K562 (cell line): ENCODE results near the gene NCOA3. TPM values are rescaled to one million over a fixed set of nuclear protein-coding genes. Genes with fewer than 3 reads are reported as not detected.
A peak's percentile ranks its signal among the peaks of the same experiment; 100 is the strongest.

Experiments used
- ATAC-seq: fragments of 200-7000 bp; cut with Tn5 transposase; 3 replicates; pipeline ENCODE4 v1.9.1; 2020; ENCODE audit warnings: moderate library complexity
- BruUV-seq: library from RNA; stranded (reverse); fragments of 400-500 nt; replicated peaks from 2 replicates; lab custom pipeline; 2021; lab: Mats Ljungman, UMichigan
- CTCF ChIA-PET: fragments of 300-600 bp; formaldehyde crosslinking; extraction: SDS; loops from one replicate; lab custom pipeline; 2021; ENCODE audit warnings: low intra/inter-chr PET ratio; lab: Yijun Ruan, JAX
- POLR2A ChIA-PET: fragments of 300-600, 350-650 bp; sonication (Branson Sonifier 250); formaldehyde crosslinking; extraction: SDS; loops from one replicate; lab custom pipeline; 2021; ENCODE audit warnings: antibody characterized with exemption, inconsistent platforms; lab: Yijun Ruan, JAX
- DNase-seq, 4 experiments: peaks; one replicate each; pipeline versions ENCODE4 v3.0.0 to v3.0.0-alpha.2; 2011 to 2018; ENCODE audit warnings: low spot score in 3 of 4, mixed read lengths in 3 of 4; ENCODE audit errors: extremely low read depth in 1 of 4
- FAIRE-seq: peaks from 2 replicates; lab custom pipeline; 2011; peaks lifted over from hg19 to GRCh38; lab: Jason Lieb, UNC
- H2AFZ ChIP-seq: 2 replicates; pipeline ENCODE4 v1.6.0; 2011; ENCODE audit warnings: low read depth, low read length, control low read depth, inconsistent platforms
- H3K27ac ChIP-seq: fragments of 200-600 bp; 3 replicates; pipeline ENCODE4 v1.8.0; 2011; ENCODE audit warnings: low read depth, mild to moderate bottlenecking, control low read depth, inconsistent platforms, low read length, moderate library complexity, mixed read lengths; ENCODE audit errors: extremely low read depth
- H3K27me3 ChIP-seq, 2 experiments: fragments of 300-600 bp in 1 of 2; 2 replicates in 1 of 2; 3 replicates in 1 of 2; pipeline versions ENCODE4 v1.6.0 to v1.8.0; 2011; ENCODE audit warnings: inconsistent platforms in 2 of 2, low read length in 2 of 2, mild to moderate bottlenecking in 1 of 2, mixed read lengths in 1 of 2, moderate library complexity in 1 of 2; ENCODE audit not compliant: control insufficient read depth in 2 of 2, insufficient read depth in 2 of 2
- H3K36me3 ChIP-seq: fragments of 300-600 bp; 3 replicates; pipeline ENCODE4 v1.8.0; 2011; ENCODE audit warnings: mild to moderate bottlenecking, low read length, inconsistent platforms; ENCODE audit not compliant: control insufficient read depth, insufficient read depth
- H3K4me1 ChIP-seq, 2 experiments: fragments of 200-600 bp in 1 of 2; replicated peaks in 1 of 2; 2 replicates in 1 of 2; 3 replicates in 1 of 2; pipeline versions ENCODE4 v1.5.1 to v1.8.0; 2011; ENCODE audit warnings: inconsistent platforms in 2 of 2, low read length in 2 of 2, mild to moderate bottlenecking in 1 of 2, mixed read lengths in 1 of 2, moderate library complexity in 1 of 2; ENCODE audit not compliant: control insufficient read depth in 2 of 2, insufficient read depth in 2 of 2
- H3K4me2 ChIP-seq: 2 replicates; pipeline ENCODE4 v1.6.1; 2011; ENCODE audit warnings: low read length, control low read depth, inconsistent platforms, mixed read lengths; ENCODE audit not compliant: insufficient read depth
- H3K4me3 ChIP-seq: fragments of 200-600 bp; sonication (generic), shearing (Covaris generic); 2 replicates; pipeline ENCODE4 v1.5.1; 2016; ENCODE audit warnings: control low read depth, inconsistent platforms
- H3K79me2 ChIP-seq: fragments of 200-600 bp; 3 replicates; pipeline ENCODE4 v1.8.0; 2011; ENCODE audit warnings: low read length, inconsistent platforms; ENCODE audit not compliant: control insufficient read depth, insufficient read depth
- H3K9ac ChIP-seq, 2 experiments: 2 replicates each; pipeline versions ENCODE4 v1.6.0 to v1.6.1; 2011; ENCODE audit warnings: low read depth in 2 of 2, low read length in 2 of 2, control low read depth in 1 of 2, inconsistent platforms in 1 of 2, mild to moderate bottlenecking in 1 of 2, mixed read lengths in 1 of 2; ENCODE audit not compliant: insufficient read depth in 1 of 2
- H3K9me1 ChIP-seq: one replicate; pipeline ENCODE4 v1.6.0; 2011; ENCODE audit warnings: inconsistent platforms, mild to moderate bottlenecking, low read length, moderate library complexity; ENCODE audit not compliant: control insufficient read depth, insufficient read depth
- H3K9me3 ChIP-seq: replicated peaks from 2 replicates; pipeline ENCODE4 v1.5.1; 2011; ENCODE audit warnings: low read depth, low read length, inconsistent platforms; ENCODE audit not compliant: control insufficient read depth, insufficient read depth
- H4K20me1 ChIP-seq: replicated peaks from 2 replicates; pipeline ENCODE4 v1.6.1; 2011; ENCODE audit warnings: low read length, inconsistent platforms, mixed read lengths; ENCODE audit not compliant: control insufficient read depth, insufficient read depth
- TAF7 ChIP-seq: fragments of 450-650 bp; IDR thresholded peaks from 2 replicates; pipeline ENCODE4 v1.6.1; 2016; ENCODE audit warnings: missing genetic modification characterization, missing compliant biosample characterization
- TEAD4 ChIP-seq, 2 experiments: sonication (generic) in 1 of 2; formaldehyde crosslinking in 1 of 2; IDR thresholded peaks; 2 replicates each; pipeline versions ENCODE4 v1.6.1 to v1.8.0; 2012 to 2022; ENCODE audit warnings: borderline replicate concordance in 1 of 2, inconsistent platforms in 1 of 2, low read length in 1 of 2, mild to moderate bottlenecking in 1 of 2, missing genetic modification reagents in 1 of 2
- ZBTB11 ChIP-seq, 3 experiments: fragments of 200-800 bp in 1 of 3; fragments of 250-450 bp in 1 of 3; fragments of 450-650 bp in 1 of 3; sonication (Bioruptor Pico) in 1 of 3; sonication (Bioruptor generic) in 1 of 3; formaldehyde crosslinking in 1 of 3; IDR thresholded peaks; 2 replicates each; pipeline versions ENCODE4 v1.6.1 to v1.8.0; 2016 to 2022; ENCODE audit warnings: mild to moderate bottlenecking in 2 of 3, missing genetic modification characterization in 2 of 3, missing compliant biosample characterization in 1 of 3, moderate library complexity in 1 of 3
- WGBS: fragments of 100-300 bp; shearing (Covaris generic); methylation state at CpG from one replicate; pipeline ENCODE4 v1.1.6; 2016; ENCODE audit warnings: low coverage, mixed read lengths; ENCODE audit not compliant: insufficient coverage; ENCODE audit errors: missing lambda C conversion rate; 5-methylcytosine and 5-hydroxymethylcytosine counted together
- in situ Hi-C: fragments of 300-500 bp; cut with MboI; formaldehyde crosslinking; loops from 4 replicates; pipeline ENCODE4 v1.15.0; 2018; ENCODE audit warnings: inconsistent platforms, mixed read lengths
- intact Hi-C: fragments of 100-400 bp; cut with micrococcal nuclease; formaldehyde crosslinking; loops from 2 replicates; pipeline ENCODE4 v1.14.2; 2022
- polyA plus RNA-seq, 8 experiments: library from polyadenylated mRNA; depleted of rRNA in 4 of 8; stranded (reverse) in 5 of 8; unstranded in 3 of 8; fragments of >200 nt; fragmentation: Nextera tagmentation in 2 of 8; fragmentation: Illumina TruSeq in 1 of 8; extraction: Ambion mirVana in 2 of 8; extraction: Trizol in 1 of 8; gene quantifications; 2 replicates each; pipeline versions ENCODE4 v1.2.1 to v1.2.3, GENCODE V29; 2011 to 2014; ENCODE audit warnings: inconsistent platforms in 1 of 8, missing spikeins in 1 of 8
- total RNA-seq, 7 experiments: library from RNA; depleted of rRNA in 6 of 7; stranded (reverse); fragments of >200 nt in 6 of 7; fragmentation: Illumina TruSeq in 2 of 7; extraction: Trizol in 2 of 7; gene quantifications; 2 replicates each; pipeline versions ENCODE4 v1.2.1 to v1.2.3, GENCODE V29; 2011 to 2021; ENCODE audit warnings: low replicate concordance in 1 of 7

The NCOA3 gene
- total and polyA plus RNA-seq, 9 of the 15 experiments (the other 6 are each of a cell fraction or from before 2014, with no cell fraction given): 3.2 to 24.3 (median 14.4) TPM

GRCh38 chr20:47533518-47534062, 31.9 kb downstream of the NCOA3 start:
- POLR2A ChIA-PET: interaction anchor here (0.8 to 2.1 kb wide), 3 partner anchors 9 to 25 kb away, joined by 3 to 7 read pairs (median 4); no protein-coding TSS in a partner anchor
- no peak for DNase-seq
- Histone ChIP-seq H3K27ac (no peak overlapping the region), H3K27me3 (no peaks in the 10 kb centered on the region), H3K4me3 (no peak overlapping the region), H4K20me1 (no peaks in the 10 kb centered on the region; the same call in 1 of the 2 replicates), H3K4me1 (peaks cover 0 to 7% of the 10 kb centered on the region in 2 experiments; a peak in 2 of 5 replicates), H3K36me3 (no peaks in the 10 kb centered on the region), H3K79me2 (peaks cover 37% of the 10 kb centered on the region; the same call in 2 of the 3 replicates), H3K9ac (no peak overlapping the region), H3K9me3 (no peaks in the 10 kb centered on the region), H3K4me2 (no peak overlapping the region), H3K9me1 (no peaks in the 10 kb centered on the region)
- FAIRE-seq: no peak
- no peak for ATAC-seq
- WGBS: 43% methylated on average over 3 of the region's 3 CpGs
- in situ Hi-C loops: no loop called here
- CTCF ChIA-PET: interaction anchor here (0.6 kb wide), 1 partner anchor 1424 kb away, joined by 4 read pairs; no protein-coding TSS in a partner anchor
- peak in 1 of 3 experiments; percentile 75; a peak in 2 of 6 replicates for TF ChIP-seq ZBTB11 (CRISPR knock-in tag; IDR thresholded peaks at IDR 0.05)
- TF ChIP-seq TAF7 (tag): no peak
- TF ChIP-seq TEAD4 (IDR thresholded peaks at IDR 0.05; ENCODE audit: low read length): no peak
- TF ChIP-seq TEAD4 (CRISPR knock-in tag; IDR thresholded peaks at IDR 0.05; ENCODE audit: borderline replicate concordance): no peak
- TF ChIP-seq, all 486 proteins: peak for 1
- no TSS peak for BruUV-seq
- intact Hi-C loops: no loop called here
- no peak overlapping the region for H2AFZ ChIP-seq
